OCI-LY1 (cell line): ENCODE results near the gene ZEB1.

Source experiments
- H2AFZ ChIP-seq: fragments of 200-600 bp; sonication (generic), shearing (Covaris generic); 2 replicates; pipeline ENCODE4 v1.6.0; 2014; ENCODE audit warnings: antibody characterized with exemption, mild to moderate bottlenecking, low read length
- H3F3A ChIP-seq: fragments of 200-600 bp; sonication (generic), shearing (Covaris generic); 2 replicates; pipeline ENCODE4 v1.6.0; 2014; ENCODE audit warnings: mild to moderate bottlenecking, antibody characterized with exemption, low read length, moderate library complexity; ENCODE audit not compliant: insufficient read depth
- H3K27ac ChIP-seq: fragments of 200-600 bp; sonication (generic); 2 replicates; pipeline ENCODE4 v1.5.1; 2014; ENCODE audit warnings: low read length, mixed run types, mild to moderate bottlenecking, low read depth; ENCODE audit not compliant: poor library complexity, severe bottlenecking
- H3K27me3 ChIP-seq: fragments of 200-600 bp; sonication (generic); 2 replicates; pipeline ENCODE4 v1.6.0; 2014; ENCODE audit warnings: antibody characterized with exemption, mild to moderate bottlenecking, low read length, moderate library complexity; ENCODE audit not compliant: insufficient read depth
- H3K36me3 ChIP-seq: fragments of 200-600 bp; sonication (generic); 2 replicates; pipeline ENCODE4 v1.6.1; 2014; ENCODE audit warnings: mild to moderate bottlenecking, antibody characterized with exemption, low read length, moderate library complexity, mixed read lengths; ENCODE audit not compliant: insufficient read depth
- H3K4me1 ChIP-seq: fragments of 200-600 bp; sonication (generic); 2 replicates; pipeline ENCODE4 v1.5.1; 2014; ENCODE audit warnings: mild to moderate bottlenecking, low read length, moderate library complexity; ENCODE audit not compliant: insufficient read depth, severe bottlenecking
- H3K4me2 ChIP-seq: fragments of 200-600 bp; sonication (generic), shearing (Covaris generic); 2 replicates; pipeline ENCODE4 v1.6.1; 2014; ENCODE audit warnings: low read length
- H3K4me3 ChIP-seq: fragments of 200-600 bp; sonication (generic); 2 replicates; pipeline ENCODE4 v1.5.1; 2014; ENCODE audit warnings: low read length, low read depth, mild to moderate bottlenecking, mixed read lengths; ENCODE audit not compliant: poor library complexity, severe bottlenecking
- H3K79me2 ChIP-seq: fragments of 200-600 bp; shearing (Covaris generic); 2 replicates; pipeline ENCODE4 v1.6.1; 2016; ENCODE audit warnings: mixed run types, low read length, mixed read lengths; ENCODE audit not compliant: insufficient read depth
- H3K9ac ChIP-seq: fragments of 200-600 bp; sonication (generic), shearing (Covaris generic); 2 replicates; pipeline ENCODE4 v1.6.1; 2014; ENCODE audit warnings: mild to moderate bottlenecking, low read length, mixed read lengths
- H3K9me2 ChIP-seq: fragments of 200-600 bp; sonication (generic), shearing (Covaris generic); 2 replicates; pipeline ENCODE4 v1.6.1; 2014; ENCODE audit warnings: low read depth, mild to moderate bottlenecking, low read length, mixed read lengths
- H3K9me3 ChIP-seq: fragments of 200-600 bp; shearing (Covaris generic); 2 replicates; pipeline ENCODE4 v1.6.1; 2014; ENCODE audit warnings: low read length, mixed read lengths
- H4K20me1 ChIP-seq: fragments of 200-600 bp; sonication (generic), shearing (Covaris generic); 2 replicates; pipeline ENCODE4 v1.6.0; 2016; ENCODE audit warnings: mild to moderate bottlenecking, low read length; ENCODE audit not compliant: insufficient read depth
- CTCF ChIP-seq: fragments of 200-600 bp; sonication (generic), shearing (Covaris generic); IDR thresholded peaks from 2 replicates; pipeline ENCODE4 v1.5.1; 2017; ENCODE audit warnings: mild to moderate bottlenecking, antibody characterized with exemption, low read length, moderate library complexity, mixed read lengths
- EZH2 ChIP-seq: fragments of 200-600 bp; sonication (generic), shearing (Covaris generic); IDR thresholded peaks from 2 replicates; pipeline ENCODE4 v1.8.0; 2017; ENCODE audit warnings: borderline replicate concordance, mixed run types, mild to moderate bottlenecking, antibody characterized with exemption, low read length, moderate library complexity, mixed read lengths

Gene ZEB1

GRCh38 chr10:31399171-31399570, 80.2 kb downstream of the ZEB1 start:
- H3K79me2 ChIP-seq = 0 out of 2 replicates have a peak, but pooled peaks cover 4% of the 10 kb centered on the region
- H3K9me3 ChIP-seq = no peaks in the 10 kb centered on the region
- no peaks in the 10 kb centered on the region for H3K9me2 ChIP-seq
- no peak for TF ChIP-seq EZH2
- no peak for TF ChIP-seq CTCF
- no peak overlapping the region for H3K4me2 ChIP-seq
- no peak overlapping the region for H3K27ac ChIP-seq
- no peak overlapping the region for H2AFZ ChIP-seq
- H3K9ac ChIP-seq = no peak overlapping the region
- H3K4me3 ChIP-seq = no peak overlapping the region
- H4K20me1 ChIP-seq = no peaks in the 10 kb centered on the region
- no peaks in the 10 kb centered on the region for H3K36me3 ChIP-seq
- H3K27me3 ChIP-seq = no peaks in the 10 kb centered on the region
- H3K4me1 ChIP-seq = peaks cover under 1% of the 10 kb centered on the region
- no peaks in the 10 kb centered on the region for H3F3A ChIP-seq

GRCh38 chr10:31399631-31400030, 80.6 kb downstream of the ZEB1 start:
- TF ChIP-seq CTCF = no peak
- no peak for TF ChIP-seq EZH2
- Histone ChIP-seq H3K27ac (no peak overlapping the region), H3K36me3 (no peaks in the 10 kb centered on the region), H3K9me2 (no peaks in the 10 kb centered on the region), H4K20me1 (no peaks in the 10 kb centered on the region), H2AFZ (no peak overlapping the region), H3F3A (no peaks in the 10 kb centered on the region), H3K9ac (no peak overlapping the region), H3K27me3 (no peaks in the 10 kb centered on the region), H3K4me3 (no peak overlapping the region), H3K4me1 (peaks cover 5% of the 10 kb centered on the region), H3K79me2 (0 out of 2 replicates have a peak, but pooled peaks cover 4% of the 10 kb centered on the region), H3K4me2 (no peak overlapping the region), H3K9me3 (no peaks in the 10 kb centered on the region)

GRCh38 chr10:31401287-31401686, 82.3 kb downstream of the ZEB1 start:
- no peaks in the 10 kb centered on the region for H3K9me3 ChIP-seq
- no peaks in the 10 kb centered on the region for H3K27me3 ChIP-seq
- H4K20me1 ChIP-seq = no peaks in the 10 kb centered on the region
- no peak overlapping the region for H3K9ac ChIP-seq
- TF ChIP-seq CTCF (no peak), EZH2 (no peak)
- no peak overlapping the region for H3K27ac ChIP-seq
- H3K4me1 ChIP-seq = peaks cover 5% of the 10 kb centered on the region
- no peak overlapping the region for H3K4me3 ChIP-seq
- no peaks in the 10 kb centered on the region for H3F3A ChIP-seq
- H3K36me3 ChIP-seq = no peaks in the 10 kb centered on the region
- 0 out of 2 replicates have a peak, but pooled peaks cover 4% of the 10 kb centered on the region for H3K79me2 ChIP-seq
- no peaks in the 10 kb centered on the region for H3K9me2 ChIP-seq
- no peak overlapping the region for H2AFZ ChIP-seq
- no peak overlapping the region for H3K4me2 ChIP-seq
